HepG2 (cell line): ENCODE measurements around the gene FBXO10. TPM values are rescaled to one million over a fixed set of nuclear protein-coding genes. Genes with fewer than 3 reads are reported as not detected.

Experiments used
- HNRNPUL1 ChIP-seq: fragments of 200-400 bp; formaldehyde crosslinking; IDR thresholded peaks from 2 replicates; pipeline ENCODE4 v1.6.1; 2017; ENCODE audit warnings: low read depth, mild to moderate bottlenecking, low read length, moderate library complexity
- KDM5B ChIP-seq: sonication (generic); formaldehyde crosslinking; IDR thresholded peaks from 2 replicates; pipeline ENCODE4 v1.4.0; 2020; ENCODE audit warnings: missing genetic modification reagents, mild to moderate bottlenecking, borderline replicate concordance
- MXI1 ChIP-seq: IDR thresholded peaks from 3 replicates; pipeline ENCODE4 v1.6.1; 2012; ENCODE audit warnings: low read depth, low read length, inconsistent platforms, borderline replicate concordance
- NR2F6 ChIP-seq, 2 experiments: IDR thresholded peaks; 2 replicates each; pipeline ENCODE4 v1.6.1; 2016; ENCODE audit warnings: antibody characterized with exemption in 1 of 2, mild to moderate bottlenecking in 1 of 2
- PRPF4 ChIP-seq: fragments of 200-400 bp; formaldehyde crosslinking; IDR thresholded peaks from 2 replicates; pipeline ENCODE4 v1.6.1; 2016; ENCODE audit warnings: low read length, low read depth; ENCODE audit not compliant: poor library complexity, severe bottlenecking
- SP1 ChIP-seq, 2 experiments: fragments of 450-650 bp in 1 of 2; sonication (generic) in 1 of 2; formaldehyde crosslinking in 1 of 2; IDR thresholded peaks; 2 replicates each; pipeline versions ENCODE4 v1.4.0 to v1.6.1; 2016 to 2020; ENCODE audit warnings: missing genetic modification reagents in 1 of 2
- ZNF12 ChIP-seq: sonication (generic); formaldehyde crosslinking; IDR thresholded peaks from 2 replicates; pipeline ENCODE4 v1.5.0; 2020; ENCODE audit warnings: missing genetic modification reagents
- ZNF550 ChIP-seq: sonication (generic); formaldehyde crosslinking; IDR thresholded peaks from 2 replicates; pipeline ENCODE4 v1.4.0; 2020; ENCODE audit warnings: mild to moderate bottlenecking, missing genetic modification reagents, borderline replicate concordance
- ZSCAN12 ChIP-seq: sonication (generic); formaldehyde crosslinking; IDR thresholded peaks from 2 replicates; pipeline ENCODE4 v1.9.0; 2021; ENCODE audit warnings: mild to moderate bottlenecking, missing genetic modification reagents
- ZSCAN25 ChIP-seq: sonication (generic); formaldehyde crosslinking; IDR thresholded peaks from 2 replicates; pipeline ENCODE4 v1.8.0; 2022; ENCODE audit warnings: mild to moderate bottlenecking, missing genetic modification reagents
- polyA plus RNA-seq, 8 experiments: library from polyadenylated mRNA; depleted of rRNA in 3 of 8; stranded (reverse) in 7 of 8; unstranded in 1 of 8; fragments of >200 nt; fragmentation: Illumina TruSeq in 4 of 8; extraction: Trizol in 4 of 8; gene quantifications; 2 replicates each; pipeline versions ENCODE4 v1.2.1 to v1.2.3, GENCODE V29; 2011 to 2016; ENCODE audit warnings: low read depth in 4 of 8, missing spikeins in 1 of 8, mixed read lengths in 1 of 8; ENCODE audit not compliant: insufficient read depth in 1 of 8
- total RNA-seq, 5 experiments: library from RNA; depleted of rRNA; stranded (reverse); fragments of >200 nt; fragmentation: Illumina TruSeq; extraction: Trizol; gene quantifications; 2 replicates each; pipeline ENCODE4 v1.2.3, GENCODE V29; 2016; ENCODE audit warnings: low read depth in 1 of 5
- TF ChIP-seq, protein P1 (sequence below): sonication (generic); formaldehyde crosslinking; IDR thresholded peaks from 2 replicates; pipeline ENCODE4 v1.5.0; 2020; ENCODE audit warnings: mild to moderate bottlenecking, missing genetic modification reagents
- TF ChIP-seq, protein P2 (sequence below): sonication (generic); formaldehyde crosslinking; IDR thresholded peaks from 2 replicates; pipeline ENCODE4 v1.5.0; 2020; ENCODE audit warnings: mild to moderate bottlenecking, missing genetic modification reagents
- TF ChIP-seq, protein P3 (sequence below), 2 experiments: sonication (generic) in 1 of 2; formaldehyde crosslinking in 1 of 2; IDR thresholded peaks; 2 replicates each; pipeline versions ENCODE4 v1.5.1 to v1.6.1; 2011 to 2020; ENCODE audit warnings: borderline replicate concordance in 1 of 2, low read depth in 1 of 2, low read length in 1 of 2, mild to moderate bottlenecking in 1 of 2, missing genetic modification reagents in 1 of 2, moderate library complexity in 1 of 2
- TF ChIP-seq, protein P4 (sequence below): sonication (generic); formaldehyde crosslinking; IDR thresholded peaks from 2 replicates; pipeline ENCODE4 v1.5.1; 2020; ENCODE audit warnings: mild to moderate bottlenecking, missing genetic modification reagents, moderate library complexity
- TF ChIP-seq, protein P5 (sequence below): fragments of 450-650 bp; IDR thresholded peaks from 2 replicates; pipeline ENCODE4 v1.6.1; 2017
- TF ChIP-seq, protein P6 (sequence below): sonication (generic); formaldehyde crosslinking; IDR thresholded peaks from 2 replicates; pipeline ENCODE4 v1.4.0; 2020; ENCODE audit warnings: mild to moderate bottlenecking, missing genetic modification reagents

Gene FBXO10
- total and polyA plus RNA-seq, 2 of the 13 experiments (the other 11 are each of a cell fraction or from before 2014, with no cell fraction given): 3.1 to 5.1 TPM

DNA sequence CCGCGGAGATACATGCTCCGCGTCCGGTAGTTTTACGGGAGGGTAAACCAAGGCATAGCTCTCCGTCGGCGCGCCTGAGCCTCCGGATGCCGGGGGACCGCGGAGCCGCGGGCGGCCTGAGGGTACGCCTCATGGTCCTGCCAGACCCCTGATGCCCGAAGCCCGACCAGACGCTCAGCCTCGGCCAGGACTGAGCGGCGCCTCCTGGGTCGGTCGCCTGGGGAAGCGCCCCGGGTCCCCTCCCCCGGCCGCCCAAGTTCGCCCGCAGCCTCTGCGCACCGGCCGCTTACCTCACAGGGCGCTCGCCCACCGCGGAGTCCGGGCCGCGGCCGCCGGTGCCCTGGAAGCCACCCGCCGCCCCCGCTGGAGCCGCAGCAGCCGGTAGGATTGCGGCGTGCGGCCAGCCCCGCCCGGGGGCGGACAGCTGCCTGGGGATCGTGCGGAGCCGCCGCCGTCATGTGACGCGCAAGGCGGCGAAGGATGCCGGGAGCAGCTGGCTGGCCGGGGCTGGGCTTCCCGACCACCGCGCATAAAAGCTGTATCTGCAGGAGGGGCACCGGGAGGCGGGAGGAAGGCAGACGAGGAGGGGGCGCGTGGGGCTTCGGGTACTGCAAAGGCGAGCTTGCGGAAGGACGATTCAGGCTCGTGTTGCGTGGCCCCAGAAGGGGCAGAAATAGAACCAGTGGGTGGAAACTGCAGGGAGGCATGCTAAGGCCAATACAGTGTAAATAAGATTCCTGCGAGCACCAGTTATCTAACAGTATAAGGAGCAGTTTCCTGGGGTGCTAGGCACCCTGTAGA lies at the start of gene FBXO10 (continued):
- TF ChIP-seq, protein P1, sequence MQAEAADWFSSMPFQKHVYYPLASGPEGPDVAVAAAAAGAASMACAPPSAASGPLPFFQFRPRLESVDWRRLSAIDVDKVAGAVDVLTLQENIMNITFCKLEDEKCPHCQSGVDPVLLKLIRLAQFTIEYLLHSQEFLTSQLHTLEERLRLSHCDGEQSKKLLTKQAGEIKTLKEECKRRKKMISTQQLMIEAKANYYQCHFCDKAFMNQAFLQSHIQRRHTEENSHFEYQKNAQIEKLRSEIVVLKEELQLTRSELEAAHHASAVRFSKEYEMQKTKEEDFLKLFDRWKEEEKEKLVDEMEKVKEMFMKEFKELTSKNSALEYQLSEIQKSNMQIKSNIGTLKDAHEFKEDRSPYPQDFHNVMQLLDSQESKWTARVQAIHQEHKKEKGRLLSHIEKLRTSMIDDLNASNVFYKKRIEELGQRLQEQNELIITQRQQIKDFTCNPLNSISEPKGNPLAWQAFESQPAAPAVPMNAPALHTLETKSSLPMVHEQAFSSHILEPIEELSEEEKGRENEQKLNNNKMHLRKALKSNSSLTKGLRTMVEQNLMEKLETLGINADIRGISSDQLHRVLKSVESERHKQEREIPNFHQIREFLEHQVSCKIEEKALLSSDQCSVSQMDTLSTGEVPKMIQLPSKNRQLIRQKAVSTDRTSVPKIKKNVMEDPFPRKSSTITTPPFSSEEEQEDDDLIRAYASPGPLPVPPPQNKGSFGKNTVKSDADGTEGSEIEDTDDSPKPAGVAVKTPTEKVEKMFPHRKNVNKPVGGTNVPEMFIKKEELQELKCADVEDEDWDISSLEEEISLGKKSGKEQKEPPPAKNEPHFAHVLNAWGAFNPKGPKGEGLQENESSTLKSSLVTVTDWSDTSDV (CRISPR knock-in tag): 0 out of 2 replicates have a peak, but pooled peaks have one; percentile 26
- TF ChIP-seq KDM5B (CRISPR knock-in tag) (peak; percentile 56; the same call in 1 of the 2 replicates), ZNF12 (no peak), ZSCAN12 (CRISPR knock-in tag) (no peak), ZSCAN25 (CRISPR knock-in tag) (no peak), NR2F6 (IDR thresholded peaks at IDR 0.05) (no peak), NR2F6 (CRISPR knock-in tag; IDR thresholded peaks at IDR 0.05) (no peak), PRPF4 (no peak), MXI1 (peak; percentile 23; the same call in 1 of the 3 replicates), ZNF550 (CRISPR knock-in tag) (no peak), SP1 (IDR thresholded peaks at IDR 0.05) (no peak), SP1 (CRISPR knock-in tag; IDR thresholded peaks at IDR 0.05) (no peak), HNRNPUL1 (no peak)
- TF ChIP-seq, protein P2, sequence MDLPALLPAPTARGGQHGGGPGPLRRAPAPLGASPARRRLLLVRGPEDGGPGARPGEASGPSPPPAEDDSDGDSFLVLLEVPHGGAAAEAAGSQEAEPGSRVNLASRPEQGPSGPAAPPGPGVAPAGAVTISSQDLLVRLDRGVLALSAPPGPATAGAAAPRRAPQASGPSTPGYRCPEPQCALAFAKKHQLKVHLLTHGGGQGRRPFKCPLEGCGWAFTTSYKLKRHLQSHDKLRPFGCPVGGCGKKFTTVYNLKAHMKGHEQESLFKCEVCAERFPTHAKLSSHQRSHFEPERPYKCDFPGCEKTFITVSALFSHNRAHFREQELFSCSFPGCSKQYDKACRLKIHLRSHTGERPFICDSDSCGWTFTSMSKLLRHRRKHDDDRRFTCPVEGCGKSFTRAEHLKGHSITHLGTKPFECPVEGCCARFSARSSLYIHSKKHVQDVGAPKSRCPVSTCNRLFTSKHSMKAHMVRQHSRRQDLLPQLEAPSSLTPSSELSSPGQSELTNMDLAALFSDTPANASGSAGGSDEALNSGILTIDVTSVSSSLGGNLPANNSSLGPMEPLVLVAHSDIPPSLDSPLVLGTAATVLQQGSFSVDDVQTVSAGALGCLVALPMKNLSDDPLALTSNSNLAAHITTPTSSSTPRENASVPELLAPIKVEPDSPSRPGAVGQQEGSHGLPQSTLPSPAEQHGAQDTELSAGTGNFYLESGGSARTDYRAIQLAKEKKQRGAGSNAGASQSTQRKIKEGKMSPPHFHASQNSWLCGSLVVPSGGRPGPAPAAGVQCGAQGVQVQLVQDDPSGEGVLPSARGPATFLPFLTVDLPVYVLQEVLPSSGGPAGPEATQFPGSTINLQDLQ (CRISPR knock-in tag): no peak
- TF ChIP-seq, protein P3, sequence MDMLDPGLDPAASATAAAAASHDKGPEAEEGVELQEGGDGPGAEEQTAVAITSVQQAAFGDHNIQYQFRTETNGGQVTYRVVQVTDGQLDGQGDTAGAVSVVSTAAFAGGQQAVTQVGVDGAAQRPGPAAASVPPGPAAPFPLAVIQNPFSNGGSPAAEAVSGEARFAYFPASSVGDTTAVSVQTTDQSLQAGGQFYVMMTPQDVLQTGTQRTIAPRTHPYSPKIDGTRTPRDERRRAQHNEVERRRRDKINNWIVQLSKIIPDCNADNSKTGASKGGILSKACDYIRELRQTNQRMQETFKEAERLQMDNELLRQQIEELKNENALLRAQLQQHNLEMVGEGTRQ (IDR thresholded peaks at IDR 0.05; ENCODE audit: low read depth, low read length): 0 out of 2 replicates have a peak, but pooled peaks have one; percentile 34
- TF ChIP-seq, protein P3 (CRISPR knock-in tag; IDR thresholded peaks at IDR 0.05; ENCODE audit: borderline replicate concordance): peak; percentile 57; the same call in 1 of the 2 replicates
- TF ChIP-seq, protein P4, sequence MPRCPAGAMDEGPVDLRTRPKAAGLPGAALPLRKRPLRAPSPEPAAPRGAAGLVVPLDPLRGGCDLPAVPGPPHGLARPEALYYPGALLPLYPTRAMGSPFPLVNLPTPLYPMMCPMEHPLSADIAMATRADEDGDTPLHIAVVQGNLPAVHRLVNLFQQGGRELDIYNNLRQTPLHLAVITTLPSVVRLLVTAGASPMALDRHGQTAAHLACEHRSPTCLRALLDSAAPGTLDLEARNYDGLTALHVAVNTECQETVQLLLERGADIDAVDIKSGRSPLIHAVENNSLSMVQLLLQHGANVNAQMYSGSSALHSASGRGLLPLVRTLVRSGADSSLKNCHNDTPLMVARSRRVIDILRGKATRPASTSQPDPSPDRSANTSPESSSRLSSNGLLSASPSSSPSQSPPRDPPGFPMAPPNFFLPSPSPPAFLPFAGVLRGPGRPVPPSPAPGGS (CRISPR knock-in tag): peak; percentile 62; the same call in 1 of the 2 replicates
- TF ChIP-seq, protein P5, sequence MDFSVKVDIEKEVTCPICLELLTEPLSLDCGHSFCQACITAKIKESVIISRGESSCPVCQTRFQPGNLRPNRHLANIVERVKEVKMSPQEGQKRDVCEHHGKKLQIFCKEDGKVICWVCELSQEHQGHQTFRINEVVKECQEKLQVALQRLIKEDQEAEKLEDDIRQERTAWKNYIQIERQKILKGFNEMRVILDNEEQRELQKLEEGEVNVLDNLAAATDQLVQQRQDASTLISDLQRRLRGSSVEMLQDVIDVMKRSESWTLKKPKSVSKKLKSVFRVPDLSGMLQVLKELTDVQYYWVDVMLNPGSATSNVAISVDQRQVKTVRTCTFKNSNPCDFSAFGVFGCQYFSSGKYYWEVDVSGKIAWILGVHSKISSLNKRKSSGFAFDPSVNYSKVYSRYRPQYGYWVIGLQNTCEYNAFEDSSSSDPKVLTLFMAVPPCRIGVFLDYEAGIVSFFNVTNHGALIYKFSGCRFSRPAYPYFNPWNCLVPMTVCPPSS: no peak
- TF ChIP-seq, protein P6, sequence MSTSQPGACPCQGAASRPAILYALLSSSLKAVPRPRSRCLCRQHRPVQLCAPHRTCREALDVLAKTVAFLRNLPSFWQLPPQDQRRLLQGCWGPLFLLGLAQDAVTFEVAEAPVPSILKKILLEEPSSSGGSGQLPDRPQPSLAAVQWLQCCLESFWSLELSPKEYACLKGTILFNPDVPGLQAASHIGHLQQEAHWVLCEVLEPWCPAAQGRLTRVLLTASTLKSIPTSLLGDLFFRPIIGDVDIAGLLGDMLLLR (CRISPR knock-in tag): peak; percentile 54; the same call in 1 of the 2 replicates
